Thyroid gland (tissue), 4 donors: ENCODE results near the gene KIF2A. TPM values are rescaled to one million over a fixed set of nuclear protein-coding genes. Genes with fewer than 3 reads are reported as not detected.

Source experiments
- DNase-seq, 2 donors: peaks; one replicate each; pipeline ENCODE4 v3.0.0-alpha.2; 2019
- H3K27ac ChIP-seq, 3 donors: fragments of 200-600 bp; sonication (generic); 1 replicate in 2 of 3; 2 replicates in 1 of 3; pipeline ENCODE4 v1.5.1; 2016 to 2019; ENCODE audit warnings: mild to moderate bottlenecking in 1 of 3, moderate library complexity in 1 of 3
- H3K27me3 ChIP-seq: fragments of 200-600 bp; sonication (generic); one replicate; pipeline ENCODE4 v1.5.1; 2019
- H3K36me3 ChIP-seq, 2 donors: fragments of 200-600 bp; sonication (generic); one replicate each; pipeline ENCODE4 v1.5.1; 2016 to 2019
- H3K4me1 ChIP-seq, 2 donors: fragments of 200-600 bp; sonication (generic); one replicate each; pipeline ENCODE4 v1.5.1; 2017 to 2019
- H3K4me3 ChIP-seq, 3 donors: fragments of 200-600 bp; sonication (generic); replicated peaks in 1 of 3; 1 replicate in 2 of 3; 2 replicates in 1 of 3; pipeline ENCODE4 v1.5.1; 2016; ENCODE audit warnings: mild to moderate bottlenecking in 1 of 3
- H3K9me3 ChIP-seq: fragments of 200-600 bp; sonication (generic); one replicate; pipeline ENCODE4 v1.5.1; 2017
- CTCF ChIP-seq, 6 experiments: fragments of 200-600 bp in 3 of 6; fragments of 450-650 bp in 3 of 6; sonication (generic) in 3 of 6; IDR thresholded peaks; one replicate each; pipeline ENCODE4 v1.5.1; 2016 to 2019; ENCODE audit warnings: antibody characterized with exemption in 6 of 6, mild to moderate bottlenecking in 2 of 6, inconsistent platforms in 1 of 6, moderate library complexity in 1 of 6
- POLR2A ChIP-seq, 2 donors: fragments of 450-650 bp; IDR thresholded peaks; one replicate each; pipeline ENCODE4 v1.6.1; 2017; ENCODE audit warnings: antibody characterized with exemption in 2 of 2, mild to moderate bottlenecking in 2 of 2, moderate library complexity in 1 of 2
- WGBS, 2 donors: methylation state at CpG; one replicate each; pipeline ENCODE4 v1.1.5; 2017; 5-methylcytosine and 5-hydroxymethylcytosine counted together
- intact Hi-C: fragments of 100-400 bp; cut with DNase I; formaldehyde crosslinking; loops from one replicate; pipeline ENCODE4 v1.15.1; 2023
- total RNA-seq, 4 donors: library from RNA; depleted of rRNA; stranded (reverse); fragments of >200 nt; gene quantifications; one replicate each; pipeline ENCODE4 v1.2.3, GENCODE V29; 2016

The KIF2A gene
- total RNA-seq, 4 donors from 2014 or later: 34.9 to 118 (median 54.8) TPM

GRCh38 chr5:62326302-62326701 lies 20.3 kb downstream of the KIF2A start:
- TF ChIP-seq CTCF (IDR thresholded peaks at IDR 0.05): no peak
- no peak for TF ChIP-seq POLR2A (IDR thresholded peaks at IDR 0.05)
- intact Hi-C loops: no loop called here
- WGBS, 2 donors: 91 to 92% methylated on average over 1 of the region's 1 CpG
- H3K27me3 ChIP-seq: no peaks in the 10 kb centered on the region
- no peak for DNase-seq
- H3K4me3 ChIP-seq: no peak overlapping the region
- no peaks in the 10 kb centered on the region for H3K36me3 ChIP-seq
- H3K27ac ChIP-seq: no peak overlapping the region
- H3K4me1 ChIP-seq: no peaks in the 10 kb centered on the region
- H3K9me3 ChIP-seq: no peaks in the 10 kb centered on the region

- H3K9me3 ChIP-seq: no peaks in the 10 kb centered on the region
- WGBS, 2 donors: 80% methylated on average over 4 of the region's 4 CpGs
- no peak overlapping the region for H3K27ac ChIP-seq
- no peaks in the 10 kb centered on the region for H3K4me1 ChIP-seq
- H3K36me3 ChIP-seq: no peaks in the 10 kb centered on the region
- DNase-seq: no peak
- intact Hi-C loops: no loop called here
- H3K4me3 ChIP-seq: no peak overlapping the region
- no peaks in the 10 kb centered on the region for H3K27me3 ChIP-seq
- TF ChIP-seq POLR2A (IDR thresholded peaks at IDR 0.05): no peak
- no peak for TF ChIP-seq CTCF (IDR thresholded peaks at IDR 0.05)
Observed at GRCh38 chr5:62326702-62327101, 20.7 kb downstream of the KIF2A start.

- H3K27me3 ChIP-seq: no peaks in the 10 kb centered on the region
- H3K9me3 ChIP-seq: no peaks in the 10 kb centered on the region
- TF ChIP-seq POLR2A (IDR thresholded peaks at IDR 0.05) (no peak), CTCF (IDR thresholded peaks at IDR 0.05) (no peak)
- intact Hi-C loops: no loop called here
- 85 to 94% methylated on average over 9 of the region's 9 CpGs for WGBS, 2 donors
- no peaks in the 10 kb centered on the region for H3K4me1 ChIP-seq
- no peaks in the 10 kb centered on the region for H3K36me3 ChIP-seq
- no peak overlapping the region for H3K4me3 ChIP-seq
- H3K27ac ChIP-seq: no peak overlapping the region
- DNase-seq: no peak
Observed at GRCh38 chr5:62327138-62328053, 21.4 kb downstream of the KIF2A start.

GRCh38 chr5:62328772-62329491 lies 22.9 kb downstream of the KIF2A start:
- DNase-seq: no peak
- TF ChIP-seq POLR2A (IDR thresholded peaks at IDR 0.05) (no peak), CTCF (IDR thresholded peaks at IDR 0.05) (no peak)
- 79% methylated on average over 7 of the region's 7 CpGs for WGBS, 2 donors
- no peaks in the 10 kb centered on the region for H3K4me1 ChIP-seq
- H3K27me3 ChIP-seq: no peaks in the 10 kb centered on the region
- H3K36me3 ChIP-seq: no peaks in the 10 kb centered on the region
- intact Hi-C loops: no loop called here
- no peak overlapping the region for H3K4me3 ChIP-seq
- H3K9me3 ChIP-seq: no peaks in the 10 kb centered on the region
- no peak overlapping the region for H3K27ac ChIP-seq

- intact Hi-C loops: no loop called here
- Histone ChIP-seq H3K27me3 (no peaks in the 10 kb centered on the region), H3K4me3 (no peak overlapping the region), H3K27ac (no peak overlapping the region), H3K36me3 (no peaks in the 10 kb centered on the region), H3K9me3 (no peaks in the 10 kb centered on the region), H3K4me1 (no peaks in the 10 kb centered on the region)
- no peak for TF ChIP-seq CTCF (IDR thresholded peaks at IDR 0.05)
- 95% methylated on average over 1 of the region's 1 CpG for WGBS, 2 donors
- no peak for DNase-seq
Observed at GRCh38 chr5:62330302-62330701, 24.3 kb downstream of the KIF2A start.
